Smooth muscle cell (in vitro differentiated cells): ENCODE results near the gene RAMP1. TPM values are rescaled to one million over a fixed set of nuclear protein-coding genes. Genes with fewer than 3 reads are reported as not detected.
A peak's percentile ranks its signal among the peaks of the same experiment; 100 is the strongest.

Source experiments
- DNase-seq: peaks from one replicate; lab custom pipeline; 2025; ENCODE audit not compliant: unreplicated experiment; lab: John Stamatoyannopoulos, UW
- H2AFZ ChIP-seq: fragments of 200-600 bp; sonication (generic); 2 replicates; pipeline ENCODE4 v1.6.0; 2016; ENCODE audit warnings: antibody characterized with exemption, low read depth, mild to moderate bottlenecking
- H3F3A ChIP-seq: fragments of 200-600 bp; sonication (generic); 2 replicates; pipeline ENCODE4 v1.6.0; 2017; ENCODE audit warnings: antibody characterized with exemption, low read depth
- H3K27ac ChIP-seq: fragments of 200-600 bp; sonication (generic); 2 replicates; pipeline ENCODE4 v1.5.1; 2016; ENCODE audit warnings: low read depth, mild to moderate bottlenecking
- H3K27me3 ChIP-seq: fragments of 200-600 bp; sonication (generic); 2 replicates; pipeline ENCODE4 v1.6.1; 2016; ENCODE audit warnings: low read depth, mild to moderate bottlenecking
- H3K36me3 ChIP-seq: fragments of 200-600 bp; sonication (generic); 2 replicates; pipeline ENCODE4 v1.5.1; 2016; ENCODE audit warnings: low read depth
- H3K4me1 ChIP-seq: fragments of 200-600 bp; sonication (generic); 2 replicates; pipeline ENCODE4 v1.5.1; 2016; ENCODE audit warnings: low read depth
- H3K4me2 ChIP-seq: fragments of 200-600 bp; sonication (generic); 2 replicates; pipeline ENCODE4 v1.6.0; 2016; ENCODE audit warnings: mild to moderate bottlenecking
- H3K4me3 ChIP-seq: fragments of 200-600 bp; sonication (generic); 2 replicates; pipeline ENCODE4 v1.5.1; 2016; ENCODE audit warnings: mild to moderate bottlenecking
- H3K79me2 ChIP-seq: fragments of 200-600 bp; sonication (generic); 2 replicates; pipeline ENCODE4 v1.6.0; 2016; ENCODE audit warnings: low read depth, mild to moderate bottlenecking
- H3K9ac ChIP-seq: fragments of 200-600 bp; sonication (generic); 2 replicates; pipeline ENCODE4 v1.6.0; 2016; ENCODE audit warnings: low read depth
- H3K9me3 ChIP-seq: fragments of 200-600 bp; sonication (generic); replicated peaks from 2 replicates; pipeline ENCODE4 v1.5.1; 2016; ENCODE audit warnings: low read depth
- H4K20me1 ChIP-seq: fragments of 200-600 bp; sonication (generic); 2 replicates; pipeline ENCODE4 v1.6.0; 2016; ENCODE audit warnings: low read depth
- CTCF ChIP-seq: fragments of 200-600 bp; sonication (generic); IDR thresholded peaks from 2 replicates; pipeline ENCODE4 v1.5.1; 2017; ENCODE audit warnings: borderline replicate concordance, mild to moderate bottlenecking, antibody characterized with exemption; ENCODE audit not compliant: insufficient read depth, poor library complexity, severe bottlenecking
- WGBS: methylation state at CpG from one replicate; pipeline ENCODE4 v1.1.7; 2016; ENCODE audit warnings: low lambda C conversion rate; 5-methylcytosine and 5-hydroxymethylcytosine counted together
- polyA plus RNA-seq: library from polyadenylated mRNA; unstranded; fragments of >200 nt; fragmentation: Nextera tagmentation; extraction: Ambion mirVana; gene quantifications from 2 replicates; pipeline ENCODE4 v1.2.1, GENCODE V29; 2016
- total RNA-seq: library from RNA; depleted of rRNA; stranded (reverse); fragments of >200 nt; gene quantifications from 2 replicates; pipeline ENCODE4 v1.2.3, GENCODE V29; 2014

Gene RAMP1
- total and polyA plus RNA-seq, 2 experiments from 2014 or later = 24.0 to 70.8 TPM

- no peaks in the 10 kb centered on the region for H3F3A ChIP-seq
- H3K36me3 ChIP-seq = no peaks in the 10 kb centered on the region
- H3K4me1 ChIP-seq = no peaks in the 10 kb centered on the region
- no peak overlapping the region for H3K4me2 ChIP-seq
- H3K9ac ChIP-seq = no peak overlapping the region
- H3K9me3 ChIP-seq = no peaks in the 10 kb centered on the region
- no peak overlapping the region for H3K4me3 ChIP-seq
- no peak overlapping the region for H2AFZ ChIP-seq
- no peaks in the 10 kb centered on the region for H4K20me1 ChIP-seq
- no peak overlapping the region for H3K27ac ChIP-seq
- no peaks in the 10 kb centered on the region for H3K79me2 ChIP-seq
- no peak for DNase-seq
- WGBS = 66% methylated on average over 2 of the region's 2 CpGs
- peaks cover 32% of the 10 kb centered on the region for H3K27me3 ChIP-seq
- no peak for TF ChIP-seq CTCF
These were observed 93.4 kb downstream of the RAMP1 start for GRCh38 chr2:237952851-237953250.

DNA sequence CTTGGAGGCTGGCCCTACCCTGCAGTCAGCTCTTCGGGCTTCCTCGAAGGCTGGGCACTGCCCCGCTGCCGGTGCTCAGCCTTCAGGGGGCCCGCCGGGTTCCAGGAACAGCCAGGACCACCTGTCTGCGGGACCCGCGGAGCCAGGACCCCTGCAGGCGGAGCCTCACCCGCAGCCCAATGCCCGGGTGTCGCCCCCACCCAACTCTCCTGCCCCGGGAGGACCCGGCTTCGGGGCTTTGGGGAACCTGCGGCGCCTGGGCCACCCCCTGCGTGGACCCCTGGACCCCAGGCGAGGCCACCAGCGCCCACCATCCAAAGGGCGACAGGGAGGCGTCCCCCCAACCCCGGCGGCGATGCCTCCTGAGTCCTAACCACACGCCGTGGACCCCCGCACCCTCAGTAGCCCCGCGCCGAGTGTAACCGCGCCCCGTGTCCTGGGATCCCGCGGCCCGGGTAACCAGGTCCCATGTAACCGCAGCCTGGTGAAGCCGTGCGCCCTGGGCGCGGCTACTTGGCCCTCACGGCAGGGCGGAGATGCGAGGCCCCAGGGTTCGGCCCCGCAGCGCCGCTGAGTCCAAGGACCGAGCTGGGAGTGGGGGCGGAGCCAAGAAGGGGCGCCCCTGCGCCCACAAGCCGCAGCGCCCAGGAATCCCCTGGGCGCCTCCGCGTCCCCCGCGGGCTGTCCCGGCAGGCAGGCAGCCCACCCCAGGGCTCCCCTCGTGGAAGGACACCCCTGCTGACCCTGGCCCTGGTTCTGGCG, 96.4 kb downstream of the RAMP1 start:
- Histone ChIP-seq H3K9ac (no peak overlapping the region), H3K27ac (no peak overlapping the region), H3K4me1 (no peaks in the 10 kb centered on the region), H4K20me1 (no peaks in the 10 kb centered on the region), H2AFZ (no peak overlapping the region), H3F3A (no peaks in the 10 kb centered on the region), H3K36me3 (no peaks in the 10 kb centered on the region), H3K4me3 (peak overlapping the region; percentile 41), H3K79me2 (no peaks in the 10 kb centered on the region), H3K4me2 (peak overlapping the region; percentile 81), H3K27me3 (peaks cover 36% of the 10 kb centered on the region), H3K9me3 (no peaks in the 10 kb centered on the region)
- DNase-seq = no peak
- WGBS = 38% methylated on average over 50 of the region's 64 CpGs
- no peak for TF ChIP-seq CTCF

- Histone ChIP-seq H3F3A (no peaks in the 10 kb centered on the region), H3K27ac (no peak overlapping the region), H3K4me3 (peak overlapping the region; percentile 41), H3K9ac (no peak overlapping the region), H3K27me3 (peaks cover 36% of the 10 kb centered on the region), H4K20me1 (no peaks in the 10 kb centered on the region), H3K4me1 (no peaks in the 10 kb centered on the region), H3K36me3 (no peaks in the 10 kb centered on the region), H3K9me3 (no peaks in the 10 kb centered on the region), H3K79me2 (no peaks in the 10 kb centered on the region), H2AFZ (no peak overlapping the region), H3K4me2 (peak overlapping the region; percentile 81)
- no peak for DNase-seq
- no peak for TF ChIP-seq CTCF
- WGBS = 22% methylated on average over 21 of the region's 23 CpGs
These were observed 96.9 kb downstream of the RAMP1 start for GRCh38 chr2:237956402-237956736.

GRCh38 chr2:237961637-237962036, 102.2 kb downstream of the RAMP1 start:
- Histone ChIP-seq H4K20me1 (no peaks in the 10 kb centered on the region), H2AFZ (no peak overlapping the region), H3K27ac (no peak overlapping the region), H3K27me3 (peaks cover 13% of the 10 kb centered on the region), H3K4me2 (no peak overlapping the region), H3K9me3 (no peaks in the 10 kb centered on the region), H3K4me1 (peaks cover 3% of the 10 kb centered on the region), H3F3A (no peaks in the 10 kb centered on the region), H3K79me2 (no peaks in the 10 kb centered on the region), H3K4me3 (no peak overlapping the region), H3K36me3 (no peaks in the 10 kb centered on the region), H3K9ac (no peak overlapping the region)
- 81% methylated on average over 5 of the region's 5 CpGs for WGBS
- TF ChIP-seq CTCF = no peak
- DNase-seq = no peak
